GM21360 (cell line): Measurements from ENCODE around the gene TMIGD3.
"Not testable (repeated sequence)": the region's sequence is repeated elsewhere in the genome, so short reads cannot be mapped to it uniquely, and the experiment has no call there.

ENCODE experiments used
- ATAC-seq: cut with Tn5 transposase; IDR thresholded peaks from one replicate; pipeline ENCODE4 v1.9.1; 2021; ENCODE audit warnings: mild to moderate bottlenecking, moderate library complexity; ENCODE audit not compliant: unreplicated experiment

Gene TMIGD3

DNA sequence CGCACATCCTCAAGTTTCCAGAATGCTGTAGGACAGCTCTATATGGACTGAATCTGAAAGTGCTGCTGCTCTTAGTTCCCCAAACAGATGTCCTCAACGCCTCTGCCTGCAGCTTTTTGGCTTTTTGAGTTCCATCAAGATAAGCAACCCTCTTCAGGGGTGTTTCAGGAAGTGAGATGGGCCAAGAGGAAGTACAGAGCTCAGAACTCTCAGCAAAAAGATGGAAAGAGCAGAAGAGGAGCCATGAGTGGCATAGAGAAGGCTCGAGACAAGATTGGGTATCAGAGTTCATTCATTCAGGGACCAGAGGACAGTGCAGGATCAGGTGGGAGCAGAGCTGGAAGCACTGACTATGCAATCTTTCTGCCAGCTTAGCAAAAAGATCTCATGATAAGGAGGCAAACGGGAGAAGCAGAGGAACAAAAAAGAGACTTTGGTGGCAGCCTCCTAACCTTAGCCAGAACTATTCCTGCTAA, at the start of gene TMIGD3, which contains the start of gene ADORA3:
TMIGD3 (minus strand) TSS at position 49 of the 476 bp plus-strand sequence. CDS start 279 bp downstream, outside the sequence.
ADORA3 (minus strand) TSS at position 49 of the 476 bp plus-strand sequence. CDS start 279 bp downstream, outside the sequence.
- ATAC-seq = no peak

DNA sequence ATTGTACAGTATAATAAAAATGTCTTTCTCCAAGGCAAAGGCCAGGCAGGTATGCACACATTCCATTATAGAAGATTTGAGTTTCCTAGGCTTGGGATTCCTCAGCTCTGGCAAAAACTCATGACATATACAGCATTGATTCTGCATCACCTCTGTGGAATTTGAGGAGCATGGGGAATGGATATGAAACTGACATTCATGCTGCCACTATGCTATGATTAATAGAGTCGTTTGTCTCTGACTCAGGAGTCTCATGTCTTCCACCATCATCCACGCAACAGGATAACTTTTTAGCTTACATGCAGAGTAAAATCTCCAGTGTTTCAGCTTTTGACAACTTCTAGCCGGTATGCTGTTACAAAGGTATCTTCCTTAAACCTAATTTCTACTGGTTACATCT, 49.8 kb upstream of the TMIGD3 start:
- ATAC-seq = no peak

DNA sequence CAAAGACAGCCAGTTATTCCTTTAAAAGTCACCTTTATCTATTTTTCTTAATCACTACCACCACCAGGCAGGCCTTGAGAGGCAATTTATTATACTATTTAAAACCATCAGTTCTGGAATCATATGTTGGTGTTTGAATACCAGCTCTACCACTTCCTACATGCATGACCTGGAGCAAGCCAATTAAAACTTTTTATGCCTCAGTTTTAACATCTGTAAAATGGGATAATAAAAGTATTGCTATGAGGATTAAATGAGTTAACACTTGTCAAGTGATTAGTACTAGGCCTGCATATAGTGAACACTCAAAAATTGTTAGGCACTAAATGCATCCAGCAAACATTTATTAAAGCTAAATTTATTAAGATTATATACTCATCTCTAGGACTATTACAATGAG, 49.2 kb upstream of the TMIGD3 start:
- no peak for ATAC-seq

DNA sequence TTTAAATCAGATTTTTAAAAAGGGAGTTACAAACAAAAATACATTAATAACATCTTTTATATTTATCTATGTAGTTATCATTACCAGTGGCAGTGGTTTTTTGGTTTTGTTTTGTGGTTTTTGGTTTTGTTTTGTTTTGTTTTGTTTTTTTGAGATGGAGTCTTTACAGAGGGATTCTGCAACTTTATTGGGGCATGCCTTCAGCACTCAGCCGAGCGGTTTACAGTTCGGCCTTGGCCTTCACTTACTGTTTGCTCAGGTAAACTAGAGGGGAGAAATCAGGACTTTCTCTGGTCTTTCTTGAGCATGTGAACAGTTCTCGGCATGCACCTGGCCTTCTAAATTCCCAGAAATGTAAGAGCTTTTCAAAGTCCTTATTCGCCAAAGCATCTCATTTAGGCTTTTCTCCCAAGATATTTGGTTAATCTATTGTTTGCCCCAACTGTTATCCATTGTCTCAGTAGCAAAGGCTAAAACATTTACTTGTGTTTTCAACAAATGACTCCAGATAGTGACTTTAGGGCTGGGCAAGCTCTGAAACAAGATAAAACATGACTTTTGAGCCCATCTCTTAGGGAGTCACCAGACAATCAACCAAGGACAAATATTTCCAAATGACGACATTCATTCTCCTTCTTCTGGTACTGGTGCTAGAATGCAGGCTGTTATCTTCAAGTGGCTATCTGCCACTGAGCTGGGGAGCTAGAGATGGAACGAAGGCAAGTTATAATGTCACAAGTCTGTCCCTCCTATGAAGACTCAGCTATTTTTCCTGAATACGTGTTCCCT, 48.4 kb upstream of the TMIGD3 start:
- ATAC-seq = no peak

DNA sequence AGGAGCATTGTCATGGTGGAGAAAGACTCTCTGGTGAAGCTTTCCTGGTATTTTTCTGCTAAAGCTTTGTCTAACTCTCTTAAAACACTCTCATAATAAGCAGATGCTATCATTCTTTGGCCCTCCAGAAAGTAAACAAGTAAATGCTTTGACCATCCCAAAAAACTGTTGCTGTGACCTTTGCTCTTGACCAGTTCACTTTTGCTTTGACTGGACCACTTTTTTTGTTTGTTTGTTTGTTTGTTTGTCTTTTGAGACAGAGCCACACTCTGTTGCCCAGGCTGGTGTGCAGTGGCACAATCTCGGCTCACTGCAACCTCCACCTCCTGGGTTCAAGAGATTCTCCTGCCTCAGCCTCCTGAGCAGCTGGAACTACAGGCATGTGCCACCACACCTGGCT, 44.4 kb upstream of the TMIGD3 start:
- ATAC-seq = not testable (repeated sequence)

DNA sequence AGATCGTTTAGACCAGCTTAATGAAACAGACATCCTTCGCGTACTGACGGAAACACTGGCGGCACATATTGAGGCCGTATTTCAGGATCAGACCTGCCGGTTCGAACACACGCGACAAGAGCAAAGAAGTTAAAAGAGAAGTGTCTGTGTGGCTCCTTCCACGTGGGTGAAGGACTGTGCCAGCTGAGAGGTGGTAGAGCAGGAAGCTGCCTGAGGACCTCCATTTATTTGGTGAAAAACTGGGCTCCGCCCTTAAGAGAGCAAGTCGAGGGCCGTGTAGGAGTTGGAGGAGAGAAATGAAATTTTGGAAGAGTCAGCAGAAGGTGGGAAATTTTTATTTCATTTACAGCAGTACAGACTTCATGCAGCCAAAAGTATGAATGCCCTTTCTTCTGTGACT, 38.8 kb upstream of the TMIGD3 start:
- ATAC-seq = no peak

DNA sequence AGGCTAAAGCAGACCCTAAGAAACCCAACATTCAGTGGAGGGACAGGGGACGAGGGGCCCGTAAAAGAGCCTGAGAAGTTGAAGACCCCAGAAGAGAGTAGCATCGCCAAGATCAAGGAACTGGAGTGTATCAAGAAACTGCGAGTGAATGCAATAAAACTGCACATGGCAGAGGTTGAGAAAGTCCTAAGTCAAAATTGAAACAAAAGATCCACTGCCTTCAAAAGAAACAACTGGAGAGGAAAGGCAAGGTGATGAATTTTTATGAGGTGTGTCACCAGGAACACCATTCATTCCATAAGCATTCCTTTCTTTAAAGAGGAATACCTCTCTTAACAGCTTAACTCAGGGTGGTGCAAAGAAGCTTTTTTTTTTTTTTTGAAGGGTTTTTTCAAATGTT, 38.3 kb upstream of the TMIGD3 start:
- ATAC-seq = no peak

DNA sequence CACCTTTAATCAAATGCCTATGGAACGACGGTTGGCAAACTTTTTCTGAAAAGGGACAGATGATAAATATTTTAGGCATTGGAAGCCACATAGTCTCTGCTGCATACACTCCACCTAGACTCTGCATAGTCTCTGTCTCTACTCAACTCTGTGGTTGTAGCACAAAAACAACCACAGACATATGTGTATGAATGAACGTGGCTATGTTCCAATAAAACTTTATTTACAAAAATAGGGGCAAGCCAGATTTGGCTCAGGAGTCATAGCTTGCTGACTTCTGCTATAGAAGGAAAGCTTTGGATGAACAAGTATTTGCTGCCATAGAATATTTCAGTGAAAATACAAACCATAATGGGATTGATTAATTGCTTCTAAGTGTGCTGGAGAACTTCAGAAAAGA, 37.5 kb upstream of the TMIGD3 start:
- ATAC-seq = no peak

DNA sequence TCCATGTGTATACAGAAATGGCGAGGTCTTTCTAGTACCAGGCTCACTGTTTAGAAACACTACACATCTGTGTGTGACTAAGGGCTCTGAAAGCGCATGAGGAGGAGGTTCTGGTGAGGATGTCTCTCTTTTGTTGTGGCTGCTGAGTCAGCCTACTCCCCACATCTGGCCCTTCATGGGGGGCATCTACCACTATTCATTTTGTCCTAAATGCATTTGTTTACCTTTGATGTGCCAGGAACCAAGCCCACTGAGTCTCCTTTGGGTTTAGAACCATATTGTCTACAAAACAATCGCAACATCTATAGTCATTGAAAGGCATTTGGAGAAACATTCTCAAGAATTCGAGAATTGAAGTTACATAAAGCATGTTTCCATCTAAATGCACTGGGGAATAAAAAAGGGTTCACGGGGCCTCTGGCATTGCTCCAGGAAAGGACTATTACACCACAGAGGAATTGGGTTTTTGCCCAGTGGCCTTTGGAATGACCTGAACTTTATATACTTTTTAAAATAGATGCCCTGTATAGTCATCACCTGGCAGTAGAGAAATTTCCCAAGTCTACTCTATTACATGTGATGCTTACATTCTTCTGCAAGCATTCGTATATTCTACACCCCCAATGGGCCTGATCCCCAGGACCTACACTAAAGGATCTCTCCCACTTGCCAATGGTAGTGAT, 35.1 kb upstream of the TMIGD3 start:
- ATAC-seq = no peak

DNA sequence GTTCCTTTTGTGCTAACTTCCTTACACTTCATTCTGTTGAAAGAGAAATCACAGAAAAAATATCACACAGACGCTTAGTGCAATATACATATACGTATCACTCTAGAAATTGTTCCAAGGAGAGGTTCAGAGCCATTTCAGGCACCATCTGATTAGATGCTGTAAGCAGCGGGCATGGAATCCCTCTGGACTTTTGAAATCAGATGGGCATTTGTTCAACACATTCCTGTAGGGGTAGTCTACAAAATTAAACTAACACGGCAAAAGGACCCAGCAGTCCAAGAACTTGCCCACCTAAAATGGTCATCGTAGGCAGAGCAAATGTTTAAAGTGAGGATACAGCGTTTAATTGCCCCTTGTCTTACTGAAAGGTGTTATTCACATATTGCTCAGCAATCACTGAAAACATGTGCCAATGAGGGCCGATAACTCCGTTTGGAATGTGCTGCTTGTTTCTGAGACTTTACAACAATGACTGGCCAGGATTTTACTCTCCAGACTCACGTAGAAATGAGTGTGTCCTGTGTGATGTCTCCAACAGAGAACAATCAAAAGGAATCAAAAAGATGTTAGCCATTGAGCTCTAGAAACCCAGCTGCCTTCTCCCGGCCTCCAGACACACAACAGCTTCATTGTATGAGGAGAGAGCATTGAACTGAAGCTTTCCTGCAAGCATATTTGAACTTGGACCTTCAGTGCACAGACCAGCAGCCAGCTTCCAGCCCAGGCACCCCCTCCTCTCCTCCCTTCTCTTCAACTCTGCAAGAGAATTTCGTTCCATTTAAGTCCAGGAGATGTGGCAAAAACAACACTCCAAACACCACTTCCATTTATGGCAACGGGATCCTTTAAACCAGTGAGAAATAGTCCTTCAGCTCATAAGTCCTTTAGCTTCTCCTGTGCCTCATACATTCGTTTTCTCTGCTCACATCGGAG, 32.1 kb upstream of the TMIGD3 start:
- ATAC-seq = no peak

DNA sequence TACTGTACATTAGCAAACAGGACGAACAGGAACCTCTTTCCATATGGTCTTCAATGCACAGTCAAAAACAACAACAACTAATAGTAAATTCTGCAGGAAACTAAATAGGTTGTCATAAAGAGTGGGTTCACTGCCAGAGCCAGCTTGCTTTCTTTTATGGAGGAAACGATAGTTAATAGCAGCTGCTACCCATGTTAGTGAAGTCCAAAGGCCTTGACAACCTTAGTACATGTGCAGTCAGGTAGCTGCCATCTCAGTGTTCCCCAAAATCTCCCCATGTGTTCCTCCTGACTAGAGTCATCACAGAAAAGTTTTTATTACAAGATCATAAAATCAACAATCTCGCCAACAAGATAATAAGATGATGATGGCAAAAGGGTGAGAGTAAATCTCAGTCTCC, 16.6 kb upstream of the TMIGD3 start:
- no peak for ATAC-seq

DNA sequence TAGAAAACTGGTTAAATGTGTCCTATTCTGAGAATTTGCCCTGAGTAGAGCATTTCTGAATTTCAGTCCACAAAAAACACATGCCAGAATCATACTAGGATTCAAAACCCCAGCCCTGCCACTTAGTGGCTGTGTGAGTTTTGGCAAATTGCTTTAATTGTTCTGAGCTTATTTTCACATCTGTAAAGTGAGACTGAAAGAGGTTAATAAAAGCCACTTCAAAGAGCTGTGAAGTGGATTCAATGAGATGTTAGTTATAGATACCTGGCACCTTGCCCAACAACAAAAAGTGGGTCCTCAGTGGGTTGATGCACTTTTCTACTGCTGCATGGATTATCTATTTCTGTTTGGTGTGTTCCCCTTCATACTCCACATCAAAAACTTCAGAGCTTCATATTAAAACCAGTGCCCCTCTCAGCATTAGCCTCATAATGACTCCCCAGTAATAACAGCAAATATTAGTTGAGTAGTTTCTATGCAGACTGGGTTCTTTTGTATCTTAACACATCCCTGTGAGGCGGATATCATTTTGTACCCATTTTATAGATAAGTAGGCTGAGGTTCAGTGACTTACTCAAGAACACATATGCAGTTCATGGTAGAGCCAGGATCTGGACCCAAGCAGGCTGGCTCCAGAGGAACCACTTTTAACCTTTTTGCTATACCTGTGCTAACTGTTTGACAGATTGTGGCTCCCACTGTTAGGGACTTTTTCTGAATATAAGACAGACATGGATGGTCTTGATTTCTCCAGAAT, 14.2 kb upstream of the TMIGD3 start:
- ATAC-seq = no peak

DNA sequence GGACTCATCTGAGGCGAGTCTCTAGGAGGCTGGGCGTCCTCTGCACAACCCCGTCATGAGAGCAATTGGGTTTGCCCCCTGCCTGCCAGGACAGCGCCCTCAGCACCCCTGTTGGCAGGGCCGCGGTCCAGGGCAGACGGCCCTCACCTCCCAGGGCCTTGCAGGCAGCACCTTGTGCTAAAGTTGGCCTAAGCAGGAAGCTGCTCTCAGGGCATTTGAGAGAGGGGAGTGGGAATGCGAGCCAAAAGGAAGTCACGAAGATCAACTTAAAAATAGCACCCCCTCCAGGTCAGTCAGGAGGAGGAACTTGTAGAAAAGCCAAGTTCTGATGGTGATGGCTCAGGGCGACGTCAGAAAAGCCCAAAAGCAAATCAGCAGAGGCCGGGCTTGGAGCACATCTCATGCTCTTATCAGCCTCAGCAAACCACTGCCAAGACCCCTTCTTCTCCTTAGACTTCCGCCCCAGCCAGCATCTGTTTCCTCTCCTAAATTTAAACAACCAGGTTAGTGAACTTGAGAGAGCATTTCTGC, 12.6 kb upstream of the TMIGD3 start:
- ATAC-seq = no peak

DNA sequence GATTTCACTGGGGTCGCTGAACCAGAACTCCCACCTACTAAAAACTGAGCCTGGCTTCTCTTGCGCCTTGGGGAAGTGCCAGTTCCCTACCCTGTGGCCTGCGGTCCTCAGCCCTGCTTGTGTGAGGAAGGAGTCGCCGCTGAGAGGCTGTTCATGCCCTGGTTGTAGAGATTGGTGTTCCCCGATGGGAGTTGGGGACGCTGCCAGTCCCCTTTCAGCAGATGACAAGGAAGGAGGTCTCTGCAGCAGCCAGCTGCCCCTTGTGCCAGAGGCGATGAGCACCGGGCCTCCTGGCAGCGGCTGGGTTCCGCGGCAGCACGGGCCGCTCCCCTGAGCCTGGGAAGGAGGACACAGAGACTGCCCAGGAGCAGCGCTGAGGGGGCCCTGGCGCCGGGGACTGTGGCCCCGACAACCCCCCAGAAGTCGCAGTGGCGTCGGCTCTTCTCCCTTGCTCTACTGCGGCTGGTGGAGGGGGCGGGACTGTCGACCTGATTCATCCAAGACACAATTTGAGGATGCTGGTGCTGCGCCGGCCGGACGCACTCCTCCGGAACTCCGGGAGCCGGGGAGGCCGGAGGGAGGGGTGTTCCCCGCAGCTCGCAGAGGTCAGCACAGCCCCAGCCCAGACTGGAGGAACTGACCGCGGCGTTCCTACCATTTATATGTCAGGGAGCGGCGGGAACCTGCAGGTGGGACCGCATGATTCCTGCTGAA, 12.0 kb upstream of the TMIGD3 start:
- no peak for ATAC-seq

DNA sequence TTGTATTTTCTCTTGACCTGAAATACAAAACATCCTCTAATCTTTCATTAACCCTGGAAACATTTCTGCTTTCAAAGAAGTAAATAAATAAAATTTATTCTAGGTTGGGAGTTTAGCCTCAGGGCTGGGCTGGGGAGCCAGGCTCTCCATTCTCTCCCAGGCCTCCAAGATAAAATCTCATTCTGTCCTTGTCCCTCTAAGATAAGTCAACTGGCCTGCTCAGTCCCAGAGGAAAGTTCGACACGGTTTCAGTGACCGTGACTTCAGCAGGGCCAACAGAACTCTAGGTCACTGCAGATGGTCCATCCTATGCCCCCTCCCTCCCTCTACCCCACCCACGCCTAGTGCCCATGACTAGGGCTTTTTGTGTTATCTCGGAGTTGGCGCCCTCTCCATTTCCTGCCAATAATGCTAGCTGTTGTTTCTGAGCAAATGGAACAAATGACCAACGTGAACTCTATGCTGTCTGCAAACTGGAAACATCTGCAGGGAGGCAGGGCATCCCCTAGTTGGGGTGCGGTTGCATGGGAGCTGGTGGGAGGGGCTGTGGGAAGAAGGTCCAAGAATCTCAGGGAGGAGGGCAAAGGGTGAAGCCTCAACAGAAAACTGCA, 10.1 kb upstream of the TMIGD3 start:
- ATAC-seq = no peak

DNA sequence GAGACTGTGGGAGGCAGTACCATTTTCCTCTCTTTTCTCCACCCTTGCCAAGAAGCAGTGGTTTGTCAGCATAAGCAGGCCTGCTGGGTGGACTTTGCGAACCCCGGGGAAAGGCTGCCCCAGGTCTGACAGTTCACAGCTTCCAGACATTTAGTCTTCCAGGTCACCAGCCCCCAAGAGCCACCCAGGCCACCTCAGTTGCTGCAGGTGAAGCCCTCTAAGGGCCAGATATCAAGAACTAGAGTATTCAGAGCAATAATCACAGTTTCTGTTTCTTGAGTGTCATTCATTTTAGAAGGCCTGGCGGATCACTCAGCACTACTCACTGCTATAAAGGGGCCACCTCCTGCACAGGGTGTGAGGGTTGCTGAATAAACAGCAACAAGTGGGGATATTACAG, 9.5 kb upstream of the TMIGD3 start:
- ATAC-seq = no peak

DNA sequence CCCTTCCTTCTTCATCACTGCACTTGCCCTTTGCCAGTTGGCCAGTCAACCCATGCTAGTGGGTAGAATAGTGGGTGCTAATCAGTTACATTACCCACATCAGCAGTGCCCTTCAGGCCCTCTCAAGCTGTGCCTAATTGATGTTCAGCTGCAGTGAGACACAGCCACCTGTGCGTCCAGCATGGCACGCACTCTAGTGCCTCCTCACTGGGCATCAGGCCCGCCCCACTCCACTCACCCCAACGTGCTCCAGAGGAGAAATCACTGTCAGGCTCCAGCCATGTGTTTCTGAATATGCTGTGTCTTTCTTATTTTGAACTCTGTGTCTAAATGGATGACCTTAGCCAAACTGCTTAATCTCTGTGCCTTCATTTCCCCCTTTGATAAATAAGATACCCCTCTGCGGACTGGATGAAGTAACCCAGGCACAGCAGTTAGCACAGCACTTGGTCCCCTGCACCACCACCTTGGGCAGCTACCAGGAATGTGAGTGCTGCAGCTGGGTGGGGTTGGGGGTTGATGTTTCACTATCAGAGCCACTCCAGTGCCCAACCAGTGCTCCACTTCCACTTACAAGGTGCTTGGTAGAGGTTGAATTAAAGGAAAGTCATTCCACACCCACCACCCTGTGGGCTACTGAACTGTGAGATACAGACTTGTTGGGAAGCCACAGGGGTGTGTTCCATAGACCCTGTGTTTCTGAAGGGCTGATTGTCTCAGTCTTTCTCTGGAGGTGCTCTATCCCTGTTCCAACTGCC, 8.9 kb upstream of the TMIGD3 start:
- no peak for ATAC-seq

DNA sequence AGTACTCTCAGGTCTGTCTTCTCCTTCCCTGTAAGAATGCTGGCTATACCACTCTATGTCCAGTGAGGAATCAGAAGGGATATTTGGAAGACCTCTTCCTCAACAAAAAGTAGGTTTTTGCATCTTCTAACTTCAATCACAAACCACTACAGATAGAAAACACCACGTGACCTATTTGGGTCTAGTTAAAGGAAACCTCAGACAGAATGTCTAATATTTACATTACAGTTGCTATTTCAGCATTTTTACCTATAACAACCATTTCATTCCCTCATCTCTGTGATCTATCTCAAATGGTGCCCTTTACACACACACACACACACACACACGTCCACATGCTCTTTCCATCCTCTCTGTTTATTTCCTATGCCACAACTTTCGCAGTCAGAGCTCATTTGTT, 7.9 kb upstream of the TMIGD3 start:
- ATAC-seq = no peak
